ENCODE data around the gene ADAMTSL3.

Gene ADAMTSL3

GRCh38 chr15:83914906-83915305, 261.0 kb downstream of the ADAMTSL3 start:
- H3K4me1 ChIP-seq (ENCODE audit: control extremely low read depth in 1 of 4, control insufficient read depth in 4 of 4, insufficient read depth in 4 of 4, low read length in 3 of 4) = no peaks in the 10 kb centered on the region
- ChIA-PET CTCF (no interaction called here), POLR2A (no interaction called here)
- no peaks in the 10 kb centered on the region for H3K36me3 ChIP-seq (ENCODE audit: control insufficient read depth in 4 of 4, insufficient read depth in 4 of 4, low read length in 3 of 4)
- no CpG with 5 or more reads among the region's 1 CpG for whole genome bisulfite sequencing (ENCODE audit: insufficient coverage)
- no peak for DNase-seq
- H3K9me3 ChIP-seq (ENCODE audit: control extremely low read depth in 1 of 5, control insufficient read depth in 4 of 5, insufficient read depth in 2 of 5, low read depth in 1 of 5, low read length in 4 of 5) = no peaks in the 10 kb centered on the region
- no peak overlapping the region for H3K4me3 ChIP-seq (ENCODE audit: control insufficient read depth in 1 of 7, extremely low read depth in 1 of 7, insufficient read depth in 4 of 7, low read depth in 2 of 7, low read length in 6 of 7)
- no peak overlapping the region for H3K27ac ChIP-seq (ENCODE audit: insufficient read depth in 1 of 2, low read depth in 1 of 2, low read length in 2 of 2, poor library complexity in 1 of 2, severe bottlenecking in 2 of 2)
- no peaks in the 10 kb centered on the region for H3K27me3 ChIP-seq (replicated peaks in 2 of 5; ENCODE audit: control insufficient read depth in 4 of 5, insufficient read depth in 5 of 5, low read length in 4 of 5)

GRCh38 chr15:83917432-83917831, 263.5 kb downstream of the ADAMTSL3 start:
- Histone ChIP-seq H3K27ac (ENCODE audit: insufficient read depth in 1 of 2, low read depth in 1 of 2, low read length in 2 of 2, poor library complexity in 1 of 2, severe bottlenecking in 2 of 2) (no peak overlapping the region), H3K27me3 (replicated peaks in 2 of 5; ENCODE audit: control insufficient read depth in 4 of 5, insufficient read depth in 5 of 5, low read length in 4 of 5) (no peaks in the 10 kb centered on the region), H3K4me1 (ENCODE audit: control extremely low read depth in 1 of 4, control insufficient read depth in 4 of 4, insufficient read depth in 4 of 4, low read length in 3 of 4) (no peaks in the 10 kb centered on the region), H3K4me3 (ENCODE audit: control insufficient read depth in 1 of 7, extremely low read depth in 1 of 7, insufficient read depth in 4 of 7, low read depth in 2 of 7, low read length in 6 of 7) (no peak overlapping the region), H3K9me3 (ENCODE audit: control extremely low read depth in 1 of 5, control insufficient read depth in 4 of 5, insufficient read depth in 2 of 5, low read depth in 1 of 5, low read length in 4 of 5) (no peaks in the 10 kb centered on the region), H3K36me3 (ENCODE audit: control insufficient read depth in 4 of 4, insufficient read depth in 4 of 4, low read length in 3 of 4) (no peaks in the 10 kb centered on the region)
- ChIA-PET POLR2A (no interaction called here), CTCF (no interaction called here)
- no CpG with 5 or more reads among the region's 1 CpG for WGBS (ENCODE audit: insufficient coverage)
- no peak for DNase-seq

GRCh38 chr15:83918011-83918410, 264.1 kb downstream of the ADAMTSL3 start:
- no peaks in the 10 kb centered on the region for H3K4me1 ChIP-seq (ENCODE audit: control extremely low read depth in 1 of 4, control insufficient read depth in 4 of 4, insufficient read depth in 4 of 4, low read length in 3 of 4)
- H3K27ac ChIP-seq (ENCODE audit: insufficient read depth in 1 of 2, low read depth in 1 of 2, low read length in 2 of 2, poor library complexity in 1 of 2, severe bottlenecking in 2 of 2) = no peak overlapping the region
- ChIA-PET CTCF (no interaction called here), POLR2A (no interaction called here)
- H3K27me3 ChIP-seq (replicated peaks in 2 of 5; ENCODE audit: control insufficient read depth in 4 of 5, insufficient read depth in 5 of 5, low read length in 4 of 5) = no peaks in the 10 kb centered on the region
- H3K4me3 ChIP-seq (ENCODE audit: control insufficient read depth in 1 of 7, extremely low read depth in 1 of 7, insufficient read depth in 4 of 7, low read depth in 2 of 7, low read length in 6 of 7) = no peak overlapping the region
- DNase-seq = no peak
- no peaks in the 10 kb centered on the region for H3K36me3 ChIP-seq (ENCODE audit: control insufficient read depth in 4 of 4, insufficient read depth in 4 of 4, low read length in 3 of 4)
- H3K9me3 ChIP-seq (ENCODE audit: control extremely low read depth in 1 of 5, control insufficient read depth in 4 of 5, insufficient read depth in 2 of 5, low read depth in 1 of 5, low read length in 4 of 5) = no peaks in the 10 kb centered on the region

GRCh38 chr15:83919319-83919830, 265.5 kb downstream of the ADAMTSL3 start:
- CTCF ChIA-PET = no interaction called here

DNA sequence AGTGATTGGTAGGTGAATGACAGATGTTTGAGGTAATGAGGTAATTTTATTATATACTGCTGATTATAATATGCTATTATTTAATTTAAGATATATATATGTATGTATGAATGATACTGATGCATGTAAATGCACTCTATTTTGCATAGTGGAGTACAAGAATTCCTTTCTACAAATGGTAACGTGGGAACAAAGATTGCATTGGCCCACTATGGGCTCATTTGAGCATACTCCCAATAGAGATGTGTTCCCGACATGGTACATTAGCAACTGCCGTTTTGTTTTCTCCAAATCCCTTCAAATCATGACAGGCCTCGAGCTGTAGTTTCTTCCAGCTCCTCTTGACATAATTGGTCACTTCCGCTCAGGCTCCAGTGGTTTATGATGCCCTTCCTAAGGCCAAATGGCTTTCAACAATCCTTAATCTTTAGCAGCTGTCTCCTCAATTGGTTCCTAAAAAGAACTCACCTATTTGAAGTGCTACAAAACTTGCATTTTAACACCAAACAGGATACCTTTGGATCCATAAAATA, 266.1 kb downstream of the ADAMTSL3 start:
- Histone ChIP-seq H3K36me3 (ENCODE audit: control insufficient read depth in 4 of 4, insufficient read depth in 4 of 4, low read length in 3 of 4) (no peaks in the 10 kb centered on the region), H3K9me3 (ENCODE audit: control extremely low read depth in 1 of 5, control insufficient read depth in 4 of 5, insufficient read depth in 2 of 5, low read depth in 1 of 5, low read length in 4 of 5) (no peaks in the 10 kb centered on the region), H3K27me3 (replicated peaks in 2 of 5; ENCODE audit: control insufficient read depth in 4 of 5, insufficient read depth in 5 of 5, low read length in 4 of 5) (no peaks in the 10 kb centered on the region), H3K4me3 (ENCODE audit: control insufficient read depth in 1 of 7, extremely low read depth in 1 of 7, insufficient read depth in 4 of 7, low read depth in 2 of 7, low read length in 6 of 7) (no peak overlapping the region), H3K27ac (ENCODE audit: insufficient read depth in 1 of 2, low read depth in 1 of 2, low read length in 2 of 2, poor library complexity in 1 of 2, severe bottlenecking in 2 of 2) (no peak overlapping the region), H3K4me1 (ENCODE audit: control extremely low read depth in 1 of 4, control insufficient read depth in 4 of 4, insufficient read depth in 4 of 4, low read length in 3 of 4) (no peaks in the 10 kb centered on the region)
- WGBS (ENCODE audit: insufficient coverage) = 83% methylated on average over 5 of the region's 5 CpGs
- DNase-seq = no peak
- ChIA-PET CTCF (no interaction called here), POLR2A (no interaction called here)

More at GRCh38 chr15:83919319-83919830, 265.5 kb downstream of the ADAMTSL3 start:
- POLR2A ChIA-PET = no interaction called here
- no peak overlapping the region for H3K4me3 ChIP-seq (ENCODE audit: control insufficient read depth in 1 of 7, extremely low read depth in 1 of 7, insufficient read depth in 4 of 7, low read depth in 2 of 7, low read length in 6 of 7)
- H3K27me3 ChIP-seq (replicated peaks in 2 of 5; ENCODE audit: control insufficient read depth in 4 of 5, insufficient read depth in 5 of 5, low read length in 4 of 5) = no peaks in the 10 kb centered on the region
- no peaks in the 10 kb centered on the region for H3K9me3 ChIP-seq (ENCODE audit: control extremely low read depth in 1 of 5, control insufficient read depth in 4 of 5, insufficient read depth in 2 of 5, low read depth in 1 of 5, low read length in 4 of 5)
- 73% methylated on average over 5 of the region's 5 CpGs for WGBS (ENCODE audit: insufficient coverage)
- H3K4me1 ChIP-seq (ENCODE audit: control extremely low read depth in 1 of 4, control insufficient read depth in 4 of 4, insufficient read depth in 4 of 4, low read length in 3 of 4) = no peaks in the 10 kb centered on the region
- H3K27ac ChIP-seq (ENCODE audit: insufficient read depth in 1 of 2, low read depth in 1 of 2, low read length in 2 of 2, poor library complexity in 1 of 2, severe bottlenecking in 2 of 2) = no peak overlapping the region
- no peaks in the 10 kb centered on the region for H3K36me3 ChIP-seq (ENCODE audit: control insufficient read depth in 4 of 4, insufficient read depth in 4 of 4, low read length in 3 of 4)
- DNase-seq = no peak

- DNase-seq = no peak
- Histone ChIP-seq H3K4me1 (ENCODE audit: control extremely low read depth in 1 of 4, control insufficient read depth in 4 of 4, insufficient read depth in 4 of 4, low read length in 3 of 4) (no peaks in the 10 kb centered on the region), H3K4me3 (ENCODE audit: control insufficient read depth in 1 of 7, extremely low read depth in 1 of 7, insufficient read depth in 4 of 7, low read depth in 2 of 7, low read length in 6 of 7) (no peak overlapping the region), H3K27ac (ENCODE audit: insufficient read depth in 1 of 2, low read depth in 1 of 2, low read length in 2 of 2, poor library complexity in 1 of 2, severe bottlenecking in 2 of 2) (no peak overlapping the region), H3K36me3 (ENCODE audit: control insufficient read depth in 4 of 4, insufficient read depth in 4 of 4, low read length in 3 of 4) (no peaks in the 10 kb centered on the region), H3K9me3 (ENCODE audit: control extremely low read depth in 1 of 5, control insufficient read depth in 4 of 5, insufficient read depth in 2 of 5, low read depth in 1 of 5, low read length in 4 of 5) (no peaks in the 10 kb centered on the region), H3K27me3 (replicated peaks in 2 of 5; ENCODE audit: control insufficient read depth in 4 of 5, insufficient read depth in 5 of 5, low read length in 4 of 5) (no peaks in the 10 kb centered on the region)
- 100% methylated on average over 1 of the region's 2 CpGs for WGBS (ENCODE audit: insufficient coverage)
- ChIA-PET POLR2A (no interaction called here), CTCF (no interaction called here)
These were observed 268.8 kb downstream of the ADAMTSL3 start for GRCh38 chr15:83922649-83923294.

DNA sequence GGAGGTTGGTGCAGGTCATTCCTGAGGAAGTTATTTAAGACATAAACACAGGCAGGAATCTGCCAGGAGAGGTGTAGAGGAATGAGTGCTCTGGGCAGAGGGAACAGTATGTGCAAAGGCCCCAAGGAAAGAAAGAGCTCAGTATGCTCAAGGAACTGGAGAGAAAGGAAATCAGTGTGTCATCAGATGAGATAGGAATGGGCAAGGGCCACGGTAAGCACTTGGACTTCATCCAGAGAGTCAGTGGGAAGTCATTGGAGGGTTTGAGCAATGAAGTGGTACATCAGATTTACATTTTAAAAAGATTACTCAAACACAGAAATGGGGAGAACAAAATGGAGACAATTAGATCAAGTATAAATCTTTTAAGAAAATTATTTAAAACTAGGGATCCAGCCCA, 272.2 kb downstream of the ADAMTSL3 start:
- Histone ChIP-seq H3K4me1 (ENCODE audit: control extremely low read depth in 1 of 4, control insufficient read depth in 4 of 4, insufficient read depth in 4 of 4, low read length in 3 of 4) (no peaks in the 10 kb centered on the region), H3K4me3 (ENCODE audit: control insufficient read depth in 1 of 7, extremely low read depth in 1 of 7, insufficient read depth in 4 of 7, low read depth in 2 of 7, low read length in 6 of 7) (no peak overlapping the region), H3K27ac (ENCODE audit: insufficient read depth in 1 of 2, low read depth in 1 of 2, low read length in 2 of 2, poor library complexity in 1 of 2, severe bottlenecking in 2 of 2) (no peak overlapping the region), H3K27me3 (replicated peaks in 2 of 5; ENCODE audit: control insufficient read depth in 4 of 5, insufficient read depth in 5 of 5, low read length in 4 of 5) (no peaks in the 10 kb centered on the region), H3K9me3 (ENCODE audit: control extremely low read depth in 1 of 5, control insufficient read depth in 4 of 5, insufficient read depth in 2 of 5, low read depth in 1 of 5, low read length in 4 of 5) (no peaks in the 10 kb centered on the region), H3K36me3 (ENCODE audit: control insufficient read depth in 4 of 4, insufficient read depth in 4 of 4, low read length in 3 of 4) (no peaks in the 10 kb centered on the region)
- WGBS (ENCODE audit: insufficient coverage) = no CpG with 5 or more reads among the region's 1 CpG
- ChIA-PET POLR2A (no interaction called here), CTCF (no interaction called here)
- DNase-seq = no peak

Data from common myeloid progenitor, CD34-positive (primary cell).